HepG2 (cell line): ENCODE measurements around the gene SFTA2. TPM values are rescaled to one million over a fixed set of nuclear protein-coding genes. Genes with fewer than 3 reads are reported as not detected.

Source experiments
- ATAC-seq: fragments of 200-7000 bp; cut with Tn5 transposase; 3 replicates; pipeline ENCODE4 v1.9.1; 2020; ENCODE audit warnings: mild to moderate bottlenecking, moderate library complexity
- BruUV-seq: library from RNA; stranded (reverse); fragments of 400-500 nt; replicated peaks from 2 replicates; lab custom pipeline; 2021; lab: Mats Ljungman, UMichigan
- CTCF ChIA-PET: fragments of 300-600 bp; formaldehyde crosslinking; extraction: SDS; loops from one replicate; lab custom pipeline; 2021; ENCODE audit warnings: low total read pairs, inconsistent platforms, low intra/inter-chr PET ratio; lab: Yijun Ruan, JAX
- POLR2A ChIA-PET: fragments of 350-600 bp; sonication (Branson Sonifier 250); formaldehyde crosslinking; loops from one replicate; lab custom pipeline; 2020; ENCODE audit warnings: antibody characterized with exemption, inconsistent platforms; lab: Yijun Ruan, JAX
- DNase-seq: peaks from one replicate; pipeline ENCODE4 v3.0.0-alpha.2; 2015; ENCODE audit warnings: low spot score
- FAIRE-seq: peaks from 3 replicates; lab custom pipeline; 2011; peaks lifted over from hg19 to GRCh38; lab: Jason Lieb, UNC
- H2AFZ ChIP-seq: one replicate; pipeline ENCODE4 v1.6.1; 2011; ENCODE audit warnings: low read length, inconsistent platforms
- H3K27ac ChIP-seq: fragments of 300-600 bp; 3 replicates; pipeline ENCODE4 v1.8.0; 2011; ENCODE audit warnings: mixed run types, mild to moderate bottlenecking, mixed read lengths, low read length, inconsistent platforms; ENCODE audit not compliant: insufficient read depth; ENCODE audit errors: extremely low read length
- H3K27me3 ChIP-seq, 2 experiments: fragments of 200-600 bp in 1 of 2; 2 replicates in 1 of 2; 3 replicates in 1 of 2; pipeline versions ENCODE4 v1.6.0 to v1.8.0; 2011; ENCODE audit warnings: low read length in 2 of 2, mild to moderate bottlenecking in 2 of 2, moderate library complexity in 2 of 2, inconsistent platforms in 1 of 2; ENCODE audit not compliant: insufficient read depth in 2 of 2, control insufficient read depth in 1 of 2
- H3K36me3 ChIP-seq, 2 experiments: fragments of 200-600 bp in 1 of 2; replicated peaks in 1 of 2; 2 replicates in 1 of 2; 3 replicates in 1 of 2; pipeline versions ENCODE4 v1.5.1 to v1.8.0; 2011; ENCODE audit warnings: low read length in 2 of 2, inconsistent platforms in 1 of 2; ENCODE audit not compliant: insufficient read depth in 2 of 2, control insufficient read depth in 1 of 2
- H3K4me1 ChIP-seq: 2 replicates; pipeline ENCODE4 v1.5.1; 2012; ENCODE audit warnings: low read length, inconsistent platforms; ENCODE audit not compliant: insufficient read depth
- H3K4me2 ChIP-seq: 2 replicates; pipeline ENCODE4 v1.6.0; 2011; ENCODE audit warnings: low read depth, low read length, inconsistent platforms
- H3K4me3 ChIP-seq, 3 experiments: fragments of 200-600 bp in 1 of 3; sonication (generic), shearing (Covaris generic) in 1 of 3; replicated peaks in 1 of 3; 2 replicates each; pipeline ENCODE4 v1.5.1; 2011 to 2016; ENCODE audit warnings: low read length in 3 of 3, inconsistent platforms in 2 of 3, low read depth in 2 of 3, mild to moderate bottlenecking in 2 of 3, control low read depth in 1 of 3, mixed read lengths in 1 of 3; ENCODE audit not compliant: insufficient read depth in 1 of 3
- H3K79me2 ChIP-seq: one replicate; pipeline ENCODE4 v1.6.1; 2011; ENCODE audit warnings: low read length, inconsistent platforms; ENCODE audit not compliant: insufficient read depth
- H3K9ac ChIP-seq: 2 replicates; pipeline ENCODE4 v1.6.0; 2011; ENCODE audit warnings: mild to moderate bottlenecking, low read depth, low read length, inconsistent platforms; ENCODE audit not compliant: insufficient read depth
- H3K9me3 ChIP-seq: 2 replicates; pipeline ENCODE4 v1.5.1; 2012; ENCODE audit warnings: mild to moderate bottlenecking, low read length
- H4K20me1 ChIP-seq: 2 replicates; pipeline ENCODE4 v1.6.0; 2011; ENCODE audit warnings: inconsistent platforms, mild to moderate bottlenecking, low read length, moderate library complexity; ENCODE audit not compliant: insufficient read depth
- CREM ChIP-seq, 2 experiments: sonication (generic) in 1 of 2; formaldehyde crosslinking in 1 of 2; IDR thresholded peaks; 2 replicates each; pipeline versions ENCODE4 v1.4.0 to v1.6.1; 2016 to 2020; ENCODE audit warnings: antibody characterized with exemption in 1 of 2, mild to moderate bottlenecking in 1 of 2, missing genetic modification reagents in 1 of 2
- GLI4 ChIP-seq: sonication (generic); formaldehyde crosslinking; IDR thresholded peaks from 2 replicates; pipeline ENCODE4 v1.5.1; 2020; ENCODE audit warnings: missing genetic modification reagents, mild to moderate bottlenecking, moderate library complexity, borderline replicate concordance
- HCFC1 ChIP-seq: fragments of 150-350 bp; IDR thresholded peaks from 2 replicates; pipeline ENCODE4 v1.6.1; 2014; ENCODE audit warnings: low read depth, low read length
- IKZF1 ChIP-seq: fragments of 450-650 bp; IDR thresholded peaks from 2 replicates; pipeline ENCODE4 v1.7.1; 2016
- JDP2 ChIP-seq: sonication (generic); formaldehyde crosslinking; IDR thresholded peaks from 2 replicates; pipeline ENCODE4 v1.8.1; 2022; ENCODE audit warnings: missing genetic modification reagents, borderline replicate concordance
- KAT7 ChIP-seq: IDR thresholded peaks from 2 replicates; pipeline ENCODE4 v1.6.1; 2018; ENCODE audit warnings: borderline replicate concordance, missing compliant biosample characterization
- TP53 ChIP-seq: sonication (generic); formaldehyde crosslinking; conservative IDR thresholded peaks from 2 replicates; pipeline ENCODE4 v1.4.0; 2020; ENCODE audit warnings: missing genetic modification reagents
- ZNF605 ChIP-seq: sonication (generic); formaldehyde crosslinking; IDR thresholded peaks from 2 replicates; pipeline ENCODE4 v1.8.0; 2022; ENCODE audit warnings: mild to moderate bottlenecking, missing genetic modification reagents
- ZNF713 ChIP-seq: sonication (generic); formaldehyde crosslinking; IDR thresholded peaks from 2 replicates; pipeline ENCODE4 v1.4.0; 2020; ENCODE audit warnings: mild to moderate bottlenecking, missing genetic modification reagents
- WGBS: methylation state at CpG from one replicate; pipeline ENCODE4 v1.1.6; 2017; ENCODE audit warnings: low lambda C conversion rate; 5-methylcytosine and 5-hydroxymethylcytosine counted together
- in situ Hi-C: cut with HindIII; loops from 2 replicates; pipeline ENCODE4 v1.10.0; 2017; ENCODE audit warnings: low pct_unique_long_range_greater_than_20kb; ENCODE audit not compliant: extremely low pct_ligation_motif_present
- intact Hi-C: fragments of 100-400 bp; cut with micrococcal nuclease; formaldehyde crosslinking; loops from one replicate; pipeline ENCODE4 v1.10.0; 2022; ENCODE audit not compliant: unreplicated experiment
- polyA plus RNA-seq, 8 experiments: library from polyadenylated mRNA; depleted of rRNA in 3 of 8; stranded (reverse) in 7 of 8; unstranded in 1 of 8; fragments of >200 nt; fragmentation: Illumina TruSeq in 4 of 8; extraction: Trizol in 4 of 8; gene quantifications; 2 replicates each; pipeline versions ENCODE4 v1.2.1 to v1.2.3, GENCODE V29; 2011 to 2016; ENCODE audit warnings: low read depth in 4 of 8, missing spikeins in 1 of 8, mixed read lengths in 1 of 8; ENCODE audit not compliant: insufficient read depth in 1 of 8
- total RNA-seq, 5 experiments: library from RNA; depleted of rRNA; stranded (reverse); fragments of >200 nt; fragmentation: Illumina TruSeq; extraction: Trizol; gene quantifications; 2 replicates each; pipeline ENCODE4 v1.2.3, GENCODE V29; 2016; ENCODE audit warnings: low read depth in 1 of 5
- TF ChIP-seq, protein P1 (sequence below): sonication (generic); formaldehyde crosslinking; IDR thresholded peaks from 2 replicates; pipeline ENCODE4 v1.9.0; 2021; ENCODE audit warnings: missing genetic modification reagents, borderline replicate concordance
- TF ChIP-seq, protein P2 (sequence below): sonication (generic); formaldehyde crosslinking; conservative IDR thresholded peaks from 2 replicates; pipeline ENCODE4 v1.4.0; 2020; ENCODE audit warnings: missing genetic modification reagents
- TF ChIP-seq, protein P3 (sequence below): sonication (generic); formaldehyde crosslinking; IDR thresholded peaks from 2 replicates; pipeline ENCODE4 v1.5.0; 2020; ENCODE audit warnings: missing genetic modification reagents, mild to moderate bottlenecking, borderline replicate concordance
- TF ChIP-seq, protein P4 (sequence below): sonication (generic); formaldehyde crosslinking; IDR thresholded peaks from 2 replicates; pipeline ENCODE4 v1.8.0; 2023; ENCODE audit warnings: mild to moderate bottlenecking, missing genetic modification reagents
- TF ChIP-seq, protein P5 (sequence below): sonication (generic); formaldehyde crosslinking; IDR thresholded peaks from 2 replicates; pipeline ENCODE4 v1.5.0; 2020; ENCODE audit warnings: mild to moderate bottlenecking, low read depth, missing genetic modification reagents, borderline replicate concordance

Gene SFTA2
- total and polyA plus RNA-seq, 2 of the 13 experiments (the other 11 are each of a cell fraction or from before 2014, with no cell fraction given) = not detected

DNA sequence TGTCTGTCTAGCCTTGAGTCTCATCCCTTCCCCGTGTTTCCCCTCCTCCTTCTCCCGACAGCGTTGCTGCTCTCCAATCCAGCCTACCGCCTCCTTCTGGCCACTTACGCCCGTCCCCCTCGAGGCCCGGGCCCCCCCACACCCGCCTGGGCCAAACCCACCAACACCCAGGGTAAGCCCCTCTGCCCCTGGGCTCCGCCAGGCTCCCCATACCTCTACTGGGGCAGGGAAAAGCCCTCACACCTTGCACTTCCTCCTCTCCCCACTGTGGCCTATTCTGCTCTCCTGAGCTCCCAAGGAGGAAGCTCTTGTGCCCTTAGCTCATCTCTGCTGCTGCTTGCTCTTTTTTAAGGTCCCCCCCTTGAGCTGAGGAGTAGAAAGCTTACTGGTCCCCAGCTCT, 36.6 kb downstream of the SFTA2 start:
- TF ChIP-seq ZNF713 (CRISPR knock-in tag) = no peak
- no peak for TF ChIP-seq TP53 (CRISPR knock-in tag)
- TF ChIP-seq GLI4 (CRISPR knock-in tag) = no peak
- no peak for TF ChIP-seq JDP2 (CRISPR knock-in tag)
- no peak for TF ChIP-seq IKZF1
- TF ChIP-seq, protein P1, sequence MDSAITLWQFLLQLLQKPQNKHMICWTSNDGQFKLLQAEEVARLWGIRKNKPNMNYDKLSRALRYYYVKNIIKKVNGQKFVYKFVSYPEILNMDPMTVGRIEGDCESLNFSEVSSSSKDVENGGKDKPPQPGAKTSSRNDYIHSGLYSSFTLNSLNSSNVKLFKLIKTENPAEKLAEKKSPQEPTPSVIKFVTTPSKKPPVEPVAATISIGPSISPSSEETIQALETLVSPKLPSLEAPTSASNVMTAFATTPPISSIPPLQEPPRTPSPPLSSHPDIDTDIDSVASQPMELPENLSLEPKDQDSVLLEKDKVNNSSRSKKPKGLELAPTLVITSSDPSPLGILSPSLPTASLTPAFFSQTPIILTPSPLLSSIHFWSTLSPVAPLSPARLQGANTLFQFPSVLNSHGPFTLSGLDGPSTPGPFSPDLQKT (CRISPR knock-in tag) = no peak
- TF ChIP-seq, protein P2, sequence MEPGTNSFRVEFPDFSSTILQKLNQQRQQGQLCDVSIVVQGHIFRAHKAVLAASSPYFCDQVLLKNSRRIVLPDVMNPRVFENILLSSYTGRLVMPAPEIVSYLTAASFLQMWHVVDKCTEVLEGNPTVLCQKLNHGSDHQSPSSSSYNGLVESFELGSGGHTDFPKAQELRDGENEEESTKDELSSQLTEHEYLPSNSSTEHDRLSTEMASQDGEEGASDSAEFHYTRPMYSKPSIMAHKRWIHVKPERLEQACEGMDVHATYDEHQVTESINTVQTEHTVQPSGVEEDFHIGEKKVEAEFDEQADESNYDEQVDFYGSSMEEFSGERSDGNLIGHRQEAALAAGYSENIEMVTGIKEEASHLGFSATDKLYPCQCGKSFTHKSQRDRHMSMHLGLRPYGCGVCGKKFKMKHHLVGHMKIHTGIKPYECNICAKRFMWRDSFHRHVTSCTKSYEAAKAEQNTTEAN (CRISPR knock-in tag) = no peak
- TF ChIP-seq, protein P3, sequence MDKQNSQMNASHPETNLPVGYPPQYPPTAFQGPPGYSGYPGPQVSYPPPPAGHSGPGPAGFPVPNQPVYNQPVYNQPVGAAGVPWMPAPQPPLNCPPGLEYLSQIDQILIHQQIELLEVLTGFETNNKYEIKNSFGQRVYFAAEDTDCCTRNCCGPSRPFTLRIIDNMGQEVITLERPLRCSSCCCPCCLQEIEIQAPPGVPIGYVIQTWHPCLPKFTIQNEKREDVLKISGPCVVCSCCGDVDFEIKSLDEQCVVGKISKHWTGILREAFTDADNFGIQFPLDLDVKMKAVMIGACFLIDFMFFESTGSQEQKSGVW (CRISPR knock-in tag) = no peak
- TF ChIP-seq, protein P4, sequence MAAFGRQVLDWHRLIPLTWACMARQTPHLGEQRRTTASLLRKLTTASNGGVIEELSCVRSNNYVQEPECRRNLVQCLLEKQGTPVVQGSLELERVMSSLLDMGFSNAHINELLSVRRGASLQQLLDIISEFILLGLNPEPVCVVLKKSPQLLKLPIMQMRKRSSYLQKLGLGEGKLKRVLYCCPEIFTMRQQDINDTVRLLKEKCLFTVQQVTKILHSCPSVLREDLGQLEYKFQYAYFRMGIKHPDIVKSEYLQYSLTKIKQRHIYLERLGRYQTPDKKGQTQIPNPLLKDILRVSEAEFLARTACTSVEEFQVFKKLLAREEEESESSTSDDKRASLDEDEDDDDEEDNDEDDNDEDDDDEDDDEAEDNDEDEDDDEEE = no peak
- TF ChIP-seq, protein P5, sequence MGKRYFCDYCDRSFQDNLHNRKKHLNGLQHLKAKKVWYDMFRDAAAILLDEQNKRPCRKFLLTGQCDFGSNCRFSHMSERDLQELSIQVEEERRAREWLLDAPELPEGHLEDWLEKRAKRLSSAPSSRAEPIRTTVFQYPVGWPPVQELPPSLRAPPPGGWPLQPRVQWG (CRISPR knock-in tag) = no peak
- no peak for TF ChIP-seq ZNF605
- TF ChIP-seq CREM (IDR thresholded peaks at IDR 0.05) = no peak
- no peak for TF ChIP-seq CREM (CRISPR knock-in tag; IDR thresholded peaks at IDR 0.05)
- no peak for TF ChIP-seq KAT7 (CRISPR knock-in tag)
- no peak for TF ChIP-seq HCFC1
- BruUV-seq = no TSS peak
- WGBS = 87% methylated on average over 10 of the region's 10 CpGs
- intact Hi-C loops = no loop called here
- CTCF ChIA-PET = no interaction called here
- Histone ChIP-seq H3K9ac (no peak overlapping the region), H3K27me3 (no peaks in the 10 kb centered on the region), H3K79me2 (no peaks in the 10 kb centered on the region), H3K9me3 (no peaks in the 10 kb centered on the region), H3K27ac (no peak overlapping the region), H3K4me3 (no peak overlapping the region), H3K4me2 (no peak overlapping the region), H3K4me1 (no peaks in the 10 kb centered on the region), H3K36me3 (peaks cover 40 to 75% of the 10 kb centered on the region in 2 experiments), H2AFZ (no peak overlapping the region), H4K20me1 (no peaks in the 10 kb centered on the region)
- POLR2A ChIA-PET = interaction anchor here (1.6 kb wide), 1 partner anchor 11 kb away, joined by 5 read pairs; the partner anchor contains the start of gene DDR1
- no peak for ATAC-seq
- in situ Hi-C loops = no loop called here
- FAIRE-seq = no peak
- DNase-seq = no peak
